ENCODE measurements around the gene B4GALNT1.

B4GALNT1 gene

DNA sequence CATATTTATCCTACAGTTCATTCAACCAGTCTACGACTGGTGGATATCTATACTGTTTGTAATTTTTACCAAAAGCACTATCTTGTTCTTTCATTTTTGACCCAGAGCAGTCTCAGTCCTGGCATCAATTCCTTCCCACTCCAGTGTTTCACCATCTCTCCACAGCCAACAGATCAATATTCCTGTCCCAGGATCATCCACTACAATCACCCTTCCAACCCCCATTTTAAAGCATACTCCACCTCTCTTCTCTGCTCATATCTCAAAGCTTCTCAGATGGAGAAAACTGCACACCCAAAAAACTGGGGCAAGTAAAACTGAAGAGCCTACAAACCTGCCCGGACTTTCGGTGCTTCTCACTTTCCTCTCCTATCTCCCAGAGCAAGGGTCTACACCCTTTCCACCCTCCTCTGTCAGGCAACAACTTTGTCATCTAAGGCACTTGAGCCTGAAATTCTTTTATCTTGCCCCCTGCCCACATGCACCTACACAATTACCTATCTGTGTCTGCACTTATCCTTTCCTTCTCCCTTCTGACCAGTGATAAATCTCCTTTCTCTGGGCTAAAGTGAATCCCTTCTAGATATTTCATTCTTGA lies 46.1 kb downstream of the B4GALNT1 start:
- FAIRE-seq = no peak
- DNase-seq (ENCODE audit: low spot score) = no peak

GRCh38 chr12:57586128-57586527 lies 46.9 kb downstream of the B4GALNT1 start:
- FAIRE-seq (no peak), DNase-seq (ENCODE audit: low spot score) (no peak)

DNA sequence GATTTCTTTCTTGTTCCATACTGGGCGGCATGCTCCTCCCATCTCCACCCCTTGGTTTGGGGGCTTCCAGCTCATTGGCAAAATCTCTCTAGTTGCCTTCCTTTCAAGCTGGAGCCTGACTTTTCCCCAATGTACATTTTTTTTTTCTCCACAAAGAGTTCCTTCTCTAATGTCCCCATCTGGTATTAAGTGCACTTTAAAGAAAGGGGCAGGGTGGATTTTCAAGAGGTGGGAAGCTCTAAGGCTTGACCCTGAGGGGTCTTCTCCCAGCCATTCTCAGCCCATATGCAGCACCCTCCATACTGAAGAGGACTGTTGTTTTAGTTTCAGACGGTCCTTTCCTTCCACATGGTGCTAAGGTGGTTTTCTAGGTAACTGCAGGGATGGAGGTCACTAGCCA lies 47.8 kb downstream of the B4GALNT1 start:
- DNase-seq (ENCODE audit: low spot score) = no peak
- FAIRE-seq = no peak

DNA sequence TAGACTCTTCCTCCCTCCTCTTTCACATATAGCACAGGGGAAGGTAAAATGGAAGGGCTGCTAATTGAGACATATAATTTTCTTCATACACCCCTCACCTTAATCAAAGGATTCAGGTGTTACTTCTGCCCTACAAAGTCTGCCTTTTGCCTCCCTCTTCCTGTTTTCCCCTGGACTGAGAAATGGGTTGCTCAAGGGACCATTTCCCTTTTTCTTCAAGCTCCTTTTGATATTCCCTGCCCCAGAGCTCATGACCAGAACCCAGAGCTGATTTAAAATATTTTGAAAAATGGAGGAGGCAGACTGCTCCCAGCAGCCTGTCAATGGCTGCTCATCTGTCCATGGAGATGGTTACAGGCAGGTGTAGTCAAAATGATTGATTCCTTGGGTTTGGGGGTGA lies 48.3 kb downstream of the B4GALNT1 start:
- FAIRE-seq = no peak
- DNase-seq (ENCODE audit: low spot score) = no peak

DNA sequence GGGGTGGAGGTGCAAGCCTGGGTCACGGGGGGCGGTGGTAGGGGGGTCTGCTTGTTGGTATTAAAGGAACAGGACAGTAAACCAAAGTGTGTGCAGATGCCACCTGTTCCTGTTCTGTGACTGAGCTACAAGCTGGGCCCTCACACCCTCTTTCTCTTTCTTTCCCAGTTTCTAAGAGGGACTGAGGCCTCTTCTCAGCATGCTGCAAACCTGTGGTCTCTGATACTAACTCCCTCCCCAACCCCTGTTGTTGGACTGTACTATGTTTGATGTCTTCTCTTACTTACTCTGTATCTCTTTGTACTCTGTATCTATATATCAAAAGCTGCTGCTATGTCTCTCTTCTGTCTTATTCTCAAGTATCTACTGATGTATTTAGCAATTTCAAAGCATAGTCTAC lies 49.0 kb downstream of the B4GALNT1 start:
- no peak for FAIRE-seq

DNA sequence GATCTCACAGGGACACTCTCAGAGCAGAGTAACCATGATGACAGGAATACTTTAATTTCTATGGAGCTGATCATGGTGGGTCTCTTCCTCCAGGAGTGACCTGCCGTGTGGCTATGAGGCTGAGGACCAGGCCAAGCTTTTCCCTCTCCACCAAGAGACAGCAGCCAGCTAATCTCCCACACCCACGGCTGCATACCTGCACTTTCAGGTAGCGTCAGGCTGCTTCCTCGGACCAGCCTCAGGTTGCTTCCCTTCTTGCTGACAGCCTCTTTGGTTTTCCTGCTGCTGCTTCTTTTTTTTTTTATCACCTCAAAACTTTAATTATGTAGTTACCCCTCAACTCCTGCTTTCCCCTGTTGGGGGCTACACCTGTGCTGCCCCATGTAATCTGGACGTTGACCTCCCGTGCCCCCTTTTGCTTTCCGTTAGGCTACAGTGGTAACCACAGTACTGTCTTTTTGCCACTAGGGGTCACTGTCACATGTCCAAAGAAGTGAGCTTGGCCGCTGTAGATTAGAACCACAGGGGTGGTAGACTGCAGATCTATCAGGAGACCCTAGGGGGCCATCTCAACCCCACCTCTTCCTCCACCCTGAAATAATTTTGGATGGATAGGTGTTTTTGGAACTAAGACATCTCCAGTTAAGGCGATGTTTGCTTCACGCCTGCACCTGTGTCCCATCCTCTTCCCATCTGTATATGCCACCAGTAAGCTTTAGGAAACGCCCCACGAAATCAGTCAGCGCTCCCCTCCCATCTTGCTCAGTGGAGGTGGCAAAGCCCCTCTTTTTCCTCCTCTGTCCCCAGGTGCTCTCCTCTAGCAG lies 49.8 kb downstream of the B4GALNT1 start:
- FAIRE-seq = no peak
- peak; percentile 87 for DNase-seq (ENCODE audit: low spot score)

More for the DNA sequence above, 49.0 kb downstream of the B4GALNT1 start:
- no peak for DNase-seq (ENCODE audit: low spot score)

GRCh38 chr12:57582440-57582839 lies 50.6 kb downstream of the B4GALNT1 start:
- FAIRE-seq (no peak), DNase-seq (ENCODE audit: low spot score) (no peak)

DNA sequence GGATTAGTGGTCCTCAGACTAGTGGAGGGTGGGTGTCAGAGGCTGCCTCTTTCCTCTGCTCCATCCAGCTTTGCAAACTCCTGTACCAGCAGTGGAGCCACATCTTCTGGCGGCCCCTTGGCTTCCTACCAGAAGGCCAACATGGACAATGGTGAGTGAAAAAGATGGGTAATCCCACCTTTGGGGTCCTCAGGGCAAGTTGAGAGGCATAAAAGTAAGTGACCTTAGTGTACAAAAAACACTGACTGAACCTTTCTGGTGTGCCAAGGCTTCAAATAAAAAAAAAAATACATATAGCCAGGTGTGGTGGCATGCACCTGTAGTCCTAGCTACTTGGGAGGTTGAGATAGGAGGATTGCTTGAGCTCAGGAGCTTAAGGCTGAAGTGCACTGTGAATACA lies 51.2 kb downstream of the B4GALNT1 start:
- DNase-seq (ENCODE audit: low spot score) (no peak), FAIRE-seq (no peak)

- DNase-seq (ENCODE audit: low spot score) (no peak), FAIRE-seq (no peak)
Measured at GRCh38 chr12:57580466-57580795, 52.6 kb downstream of the B4GALNT1 start.

DNA sequence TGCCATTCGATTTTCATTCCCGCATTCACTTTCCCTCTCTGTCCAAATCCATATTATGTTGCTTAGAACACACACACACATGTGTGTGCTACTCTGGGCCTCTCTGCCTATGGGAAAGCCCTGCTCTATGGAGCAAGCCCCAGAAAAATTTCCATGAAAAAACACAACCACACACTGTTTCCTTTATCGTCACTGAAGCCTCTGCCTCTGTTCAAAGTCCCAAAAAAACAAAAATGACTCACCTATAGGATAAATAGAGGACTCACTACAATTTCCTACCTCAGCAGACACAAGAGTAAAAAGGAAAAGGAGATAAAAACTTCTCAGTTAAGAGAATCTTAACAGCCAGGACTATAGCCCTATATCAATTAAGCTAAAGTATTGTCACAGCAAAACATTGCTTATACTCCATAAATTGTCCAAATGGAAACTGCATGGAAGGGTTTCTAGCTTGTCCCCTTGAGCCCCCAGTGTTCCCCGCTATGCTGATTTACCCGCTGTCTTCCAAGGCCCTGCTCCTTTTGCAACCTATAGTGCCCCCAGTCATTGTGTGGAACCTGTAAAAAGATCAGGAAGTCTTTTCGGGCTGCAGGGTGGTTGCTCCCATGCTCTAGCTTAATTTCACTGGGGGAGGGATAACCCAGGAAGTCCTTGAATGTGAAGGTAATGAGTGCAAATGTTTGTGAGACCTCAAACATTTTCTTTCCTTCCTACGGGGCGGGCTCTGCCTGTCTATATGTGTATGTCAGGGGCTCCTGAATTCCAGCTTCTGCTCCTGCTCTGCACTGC lies 53.1 kb downstream of the B4GALNT1 start:
- FAIRE-seq (no peak), DNase-seq (ENCODE audit: low spot score) (no peak)

DNA sequence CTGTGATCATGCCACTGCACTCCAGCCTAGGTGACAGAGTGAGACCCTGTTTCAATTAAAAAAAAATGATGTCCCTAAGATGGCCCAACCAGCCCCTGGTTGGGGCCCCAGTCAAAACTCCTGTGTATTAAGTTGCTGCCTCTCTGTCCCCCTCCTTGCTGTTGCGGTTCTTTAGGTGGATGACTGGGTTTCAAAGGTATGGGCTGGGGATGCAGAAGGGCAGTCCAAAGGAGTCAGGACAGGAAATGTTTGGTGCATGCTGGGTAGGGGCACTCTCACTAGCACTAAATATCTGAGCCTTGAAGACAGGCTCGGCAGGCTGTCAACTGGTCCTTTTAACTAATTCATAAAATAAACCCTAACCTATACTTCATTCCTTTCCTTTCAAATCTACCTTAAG lies 54.0 kb downstream of the B4GALNT1 start:
- DNase-seq (ENCODE audit: low spot score) (no peak), FAIRE-seq (no peak)

- no peak for FAIRE-seq
- DNase-seq (ENCODE audit: low spot score) = no peak
Measured at GRCh38 chr12:57577981-57578758, 54.8 kb downstream of the B4GALNT1 start.

DNA sequence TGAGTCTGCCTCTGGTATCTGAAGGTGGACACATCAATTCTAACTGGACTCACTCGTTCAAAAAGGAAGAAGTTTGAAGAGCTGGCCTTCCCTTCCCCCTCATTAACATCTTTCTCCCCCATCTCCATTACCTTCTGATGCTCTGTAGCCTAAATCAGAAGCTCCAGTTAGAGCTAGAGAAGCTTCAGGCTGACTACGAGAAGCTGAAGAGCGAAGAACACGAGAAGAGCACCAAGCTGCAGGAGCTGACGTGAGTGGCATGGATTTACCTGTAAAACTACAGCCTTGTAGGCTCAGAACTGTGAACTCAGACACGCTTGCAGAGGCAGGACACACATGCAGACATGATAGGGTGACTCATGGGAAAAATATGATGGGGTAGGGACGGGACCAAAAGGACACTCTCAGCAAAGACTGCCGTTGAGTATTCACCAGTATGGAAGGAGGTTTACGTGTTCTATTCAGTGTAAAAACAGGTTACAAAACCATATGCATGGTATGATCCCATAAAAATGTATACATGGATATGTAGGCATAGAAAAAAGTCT lies 56.3 kb downstream of the B4GALNT1 start:
- DNase-seq (ENCODE audit: low spot score) = peak; percentile 58
- FAIRE-seq = no peak

All from urothelium cell line (cell line).